Astrocyte of the hippocampus (primary cell): ENCODE measurements around the gene MIF4GD.
"Not testable (repeated sequence)": the region's sequence is repeated elsewhere in the genome, so short reads cannot be mapped to it uniquely, and the experiment has no call there.

Experiments used
- DNase-seq: peaks from one replicate; pipeline ENCODE4 v3.0.0; 2011; ENCODE audit warnings: low read depth, low spot score

The MIF4GD gene

GRCh38 chr17:75270966-75271232 is at the start of gene MIF4GD:
MIF4GD (minus strand) TSS chr17:75271231; CDS start chr17:75270195, 1,036 bp downstream.
- no peak for DNase-seq

- DNase-seq, result peak; percentile 91
Observed at GRCh38 chr17:75319904-75320691, 49.1 kb upstream of the MIF4GD start.

GRCh38 chr17:75318615-75319222 is 47.7 kb upstream of the MIF4GD start:
- DNase-seq, result no peak

GRCh38 chr17:75318211-75318610 is 47.2 kb upstream of the MIF4GD start:
- no peak for DNase-seq

- DNase-seq, result peak; percentile 57
Observed at GRCh38 chr17:75317671-75318070, 46.6 kb upstream of the MIF4GD start.

GRCh38 chr17:75316253-75316652 is 45.2 kb upstream of the MIF4GD start:
- DNase-seq, result no peak

- DNase-seq, result peak; percentile 53
Observed at GRCh38 chr17:75315541-75316243, 44.7 kb upstream of the MIF4GD start.

GRCh38 chr17:75313941-75314551 is 43.0 kb upstream of the MIF4GD start:
- DNase-seq, result no peak

- DNase-seq, result no peak
Observed at GRCh38 chr17:75308732-75309629, 38.0 kb upstream of the MIF4GD start.

GRCh38 chr17:75307957-75308731 is 37.1 kb upstream of the MIF4GD start:
- no peak for DNase-seq

GRCh38 chr17:75301502-75302206 is 30.6 kb upstream of the MIF4GD start:
- DNase-seq, result no peak

GRCh38 chr17:75301049-75301448 is 30.0 kb upstream of the MIF4GD start:
- no peak for DNase-seq

GRCh38 chr17:75300280-75300679 is 29.2 kb upstream of the MIF4GD start:
- no peak for DNase-seq

- DNase-seq, result no peak
Observed at GRCh38 chr17:75295201-75296158, 24.4 kb upstream of the MIF4GD start.

GRCh38 chr17:75292810-75293448 is 21.9 kb upstream of the MIF4GD start:
- DNase-seq, result not testable (repeated sequence)

- peak; percentile 51 for DNase-seq
Observed at GRCh38 chr17:75289832-75290337, 18.9 kb upstream of the MIF4GD start.

GRCh38 chr17:75289115-75289831 is 18.2 kb upstream of the MIF4GD start, which contains the start of gene SLC25A19:
SLC25A19 (minus strand) TSS chr17:75289433; CDS start chr17:75286764, 2,669 bp downstream.
- peak; percentile 100 for DNase-seq
